A673 (cell line): ENCODE results near the gene RAD50. TPM values are rescaled to one million over a fixed set of nuclear protein-coding genes. Genes with fewer than 3 reads are reported as not detected.
"Not testable (repeated sequence)": the region's sequence is repeated elsewhere in the genome, so short reads cannot be mapped to it uniquely, and the experiment has no call there.

Experiments
- BruUV-seq: library from RNA; stranded (reverse); fragments of 400-500 nt; replicated peaks from 2 replicates; lab custom pipeline; 2021; lab: Mats Ljungman, UMichigan
- CTCF ChIA-PET: fragments of 300-600 bp; sonication (Branson Sonifier 250); formaldehyde crosslinking; loops from one replicate; lab custom pipeline; 2022; ENCODE audit warnings: antibody characterized with exemption; lab: Charles Lee
- POLR2A ChIA-PET: fragments of 300-600 bp; sonication (Branson Sonifier 250); formaldehyde crosslinking; loops from one replicate; lab custom pipeline; 2022; ENCODE audit warnings: antibody characterized with exemption; ENCODE audit not compliant: low non-redundant PET; lab: Charles Lee
- DNase-seq: peaks from one replicate; pipeline ENCODE4 v3.0.0-alpha.2; 2015; ENCODE audit warnings: low spot score
- H3K27ac ChIP-seq: fragments of 200-600 bp; sonication (generic); 2 replicates; pipeline ENCODE4 v1.5.1; 2016; ENCODE audit warnings: mixed run types, low read depth, mild to moderate bottlenecking, mixed read lengths, antibody characterized with exemption, low read length; ENCODE audit not compliant: poor library complexity, severe bottlenecking
- H3K27me3 ChIP-seq: fragments of 200-600 bp; sonication (generic); replicated peaks from 2 replicates; pipeline ENCODE4 v1.6.1; 2017; ENCODE audit warnings: mixed run types, low read depth, mild to moderate bottlenecking, mixed read lengths, antibody characterized with exemption, low read length; ENCODE audit not compliant: insufficient read depth, poor library complexity
- H3K36me3 ChIP-seq: fragments of 200-600 bp; sonication (generic); 2 replicates; pipeline ENCODE4 v1.6.1; 2016; ENCODE audit warnings: mixed run types, mild to moderate bottlenecking, mixed read lengths, antibody characterized with exemption, low read length; ENCODE audit not compliant: insufficient read depth, poor library complexity, severe bottlenecking
- H3K4me1 ChIP-seq: fragments of 200-600 bp; sonication (generic); 2 replicates; pipeline ENCODE4 v1.6.1; 2017; ENCODE audit warnings: mixed run types, mild to moderate bottlenecking, mixed read lengths, antibody characterized with exemption, low read length; ENCODE audit not compliant: insufficient read depth, poor library complexity, severe bottlenecking
- H3K4me3 ChIP-seq: fragments of 200-600 bp; sonication (generic); 2 replicates; pipeline ENCODE4 v1.5.1; 2016; ENCODE audit warnings: low read depth, mixed run types, mild to moderate bottlenecking, mixed read lengths, low read length; ENCODE audit not compliant: poor library complexity, severe bottlenecking
- H3K9me3 ChIP-seq: fragments of 200-600 bp; sonication (generic); 2 replicates; pipeline ENCODE4 v1.6.1; 2016; ENCODE audit warnings: mixed run types, low read depth, mild to moderate bottlenecking, mixed read lengths, antibody characterized with exemption, low read length; ENCODE audit not compliant: poor library complexity, severe bottlenecking
- CTCF ChIP-seq: fragments of 300-800, 200-600 bp; sonication (generic); conservative IDR thresholded peaks from 2 replicates; pipeline ENCODE4 v1.5.1; 2017; ENCODE audit warnings: low read depth, mild to moderate bottlenecking, antibody characterized with exemption, low read length, moderate library complexity, mixed read lengths
- EZH2 ChIP-seq: fragments of 200-600 bp; sonication (generic); IDR thresholded peaks from 2 replicates; pipeline ENCODE4 v1.6.1; 2017; ENCODE audit warnings: borderline replicate concordance, low read depth, mild to moderate bottlenecking, mixed read lengths, antibody characterized with exemption, low read length; ENCODE audit not compliant: poor library complexity, severe bottlenecking
- intact Hi-C: fragments of 100-400 bp; cut with micrococcal nuclease; formaldehyde crosslinking; loops from one replicate; pipeline ENCODE4 v1.10.0; 2022; ENCODE audit not compliant: unreplicated experiment
- total RNA-seq: library from RNA; stranded (reverse); gene quantifications from 2 replicates; pipeline ENCODE4 v1.2.3, GENCODE V29; 2021

The RAD50 gene
- total RNA-seq, 1 experiment from 2014 or later, result 43.6 TPM

- DNase-seq, result no peak
- no peaks in the 10 kb centered on the region for H3K9me3 ChIP-seq
- POLR2A ChIA-PET, result no interaction called here
- no peak overlapping the region for H3K4me3 ChIP-seq
- H3K4me1 ChIP-seq, result no peaks in the 10 kb centered on the region
- no TSS peak for BruUV-seq
- H3K36me3 ChIP-seq, result no peaks in the 10 kb centered on the region
- H3K27ac ChIP-seq, result no peak overlapping the region
- H3K27me3 ChIP-seq, result no peaks in the 10 kb centered on the region
- intact Hi-C loops, result no loop called here
- no peak for TF ChIP-seq EZH2
- TF ChIP-seq CTCF, result no peak
- CTCF ChIA-PET, result no interaction called here
These were observed 132.0 kb downstream of the RAD50 start for GRCh38 chr5:132688536-132689339.

GRCh38 chr5:132689513-132689912 is 132.7 kb downstream of the RAD50 start:
- no peaks in the 10 kb centered on the region for H3K27me3 ChIP-seq
- H3K9me3 ChIP-seq, result no peaks in the 10 kb centered on the region
- CTCF ChIA-PET, result no interaction called here
- H3K4me3 ChIP-seq, result no peak overlapping the region
- DNase-seq, result no peak
- TF ChIP-seq CTCF (no peak), EZH2 (no peak)
- no peak overlapping the region for H3K27ac ChIP-seq
- intact Hi-C loops, result no loop called here
- POLR2A ChIA-PET, result no interaction called here
- H3K36me3 ChIP-seq, result no peaks in the 10 kb centered on the region
- BruUV-seq, result no TSS peak
- H3K4me1 ChIP-seq, result no peaks in the 10 kb centered on the region

GRCh38 chr5:132690156-132690555 is 133.4 kb downstream of the RAD50 start:
- intact Hi-C loops, result no loop called here
- no peak for DNase-seq
- ChIA-PET POLR2A (no interaction called here), CTCF (no interaction called here)
- BruUV-seq, result no TSS peak
- Histone ChIP-seq H3K4me1 (no peaks in the 10 kb centered on the region), H3K27ac (no peak overlapping the region), H3K36me3 (no peaks in the 10 kb centered on the region), H3K4me3 (no peak overlapping the region), H3K9me3 (no peaks in the 10 kb centered on the region), H3K27me3 (no peaks in the 10 kb centered on the region)
- TF ChIP-seq EZH2 (no peak), CTCF (no peak)

- H3K4me1 ChIP-seq, CTCF ChIA-PET, H3K27me3 ChIP-seq, intact Hi-C loops, BruUV-seq, POLR2A ChIA-PET, DNase-seq, H3K36me3 ChIP-seq, H3K27ac ChIP-seq, H3K9me3 ChIP-seq, H3K4me3 ChIP-seq: not testable (repeated sequence)
These were observed 135.2 kb downstream of the RAD50 start for GRCh38 chr5:132691755-132692631.
